ENCODE data around the gene GPSM1. TPM values are rescaled to one million over a fixed set of nuclear protein-coding genes. Genes with fewer than 3 reads are reported as not detected.

Gene GPSM1
- total RNA-seq, 1 experiment from 2014 or later: 26.4 TPM

GRCh38 chr9:136323371-136323789 lies 4.0 kb upstream of the GPSM1 start:
- CTCF ChIA-PET: interaction anchor here (1.6 to 1.8 kb wide), 2 partner anchors 12 to 23 kb away, joined by 5 to 8 read pairs; no protein-coding TSS in a partner anchor
- RAD21 ChIA-PET (ENCODE audit: low non-redundant PET in 1 of 2, low total read pairs in 2 of 2, uncharacterized antibody in 2 of 2, unreplicated experiment in 2 of 2): no interaction called here
- intact Hi-C loops (cut with micrococcal nuclease): no loop called here
- POLR2A ChIA-PET: interaction anchor here (1.1 kb wide), 1 partner anchor 12 kb away, joined by 3 read pairs; no protein-coding TSS in a partner anchor
- Histone ChIP-seq H3K36me3 (ENCODE audit: control insufficient read depth in 1 of 2, insufficient read depth in 2 of 2, low read length in 2 of 2) (no peaks in the 10 kb centered on the region), H3K27me3 (ENCODE audit: insufficient read depth, low read length) (no peaks in the 10 kb centered on the region), H3K9me3 (ENCODE audit: control insufficient read depth in 1 of 2, insufficient read depth in 1 of 2, low read depth in 1 of 2, low read length in 2 of 2) (no peaks in the 10 kb centered on the region), H3K4me3 (replicated peaks in 1 of 2; ENCODE audit: low read depth in 1 of 2, low read length in 2 of 2) (no peak overlapping the region), H4K20me1 (ENCODE audit: insufficient read depth) (no peaks in the 10 kb centered on the region), H3K9me2 (ENCODE audit: insufficient read depth) (no peaks in the 10 kb centered on the region), H2AFZ (ENCODE audit: low read depth, low read length, poor library complexity, severe bottlenecking) (no peak overlapping the region), H3K9ac (ENCODE audit: low read length) (no peak overlapping the region), H3K4me2 (ENCODE audit: low read length) (no peak overlapping the region), H3K27ac (ENCODE audit: low read depth, low read length) (no peak overlapping the region), H3K79me2 (ENCODE audit: insufficient read depth, low read length) (peaks cover 5% of the 10 kb centered on the region; the same call in 1 of the 2 replicates), H3K4me1 (ENCODE audit: control insufficient read depth in 1 of 2, insufficient read depth in 2 of 2, low read length in 2 of 2) (peaks cover 3 to 34% of the 10 kb centered on the region in 2 experiments; a peak in 3 of 4 replicates)
- BruUV-seq (replicated peaks): no TSS peak
- TF ChIP-seq CBX3 (IDR thresholded peaks at IDR 0.05; ENCODE audit: low read depth) (no peak), ELF1 (IDR thresholded peaks at IDR 0.05; ENCODE audit: borderline replicate concordance, low read depth) (no peak), MAX (IDR thresholded peaks at IDR 0.05) (no peak), POLR2AphosphoS5 (IDR thresholded peaks at IDR 0.05; ENCODE audit: low read depth, low read length) (no peak), EZH2 (IDR thresholded peaks at IDR 0.05) (no peak), JUND (IDR thresholded peaks at IDR 0.05) (no peak), FOSL1 (IDR thresholded peaks at IDR 0.05; ENCODE audit: low read depth) (no peak), TCF7L2 (IDR thresholded peaks at IDR 0.05; ENCODE audit: borderline replicate concordance, extremely low read depth, insufficient read depth, insufficient read length) (no peak), SRF (IDR thresholded peaks at IDR 0.05; ENCODE audit: low read depth) (no peak), ATF3 (IDR thresholded peaks at IDR 0.05) (no peak), SP1 (IDR thresholded peaks at IDR 0.05; ENCODE audit: low read depth) (no peak)
- DNase-seq (ENCODE audit: low read depth, low spot score) (no peak), ATAC-seq (no peak)

Measured in HCT116 (cell line).